GM18508 (cell line): ENCODE measurements around the gene NHERF1.

Experiments used
- ATAC-seq: cut with Tn5 transposase; IDR thresholded peaks from one replicate; pipeline ENCODE4 v1.9.1; 2021; ENCODE audit warnings: moderate number of reproducible peaks; ENCODE audit not compliant: insufficient read depth, unreplicated experiment

Gene NHERF1

GRCh38 chr17:74731347-74731605 is 17.2 kb upstream of the NHERF1 start:
- ATAC-seq = no peak

DNA sequence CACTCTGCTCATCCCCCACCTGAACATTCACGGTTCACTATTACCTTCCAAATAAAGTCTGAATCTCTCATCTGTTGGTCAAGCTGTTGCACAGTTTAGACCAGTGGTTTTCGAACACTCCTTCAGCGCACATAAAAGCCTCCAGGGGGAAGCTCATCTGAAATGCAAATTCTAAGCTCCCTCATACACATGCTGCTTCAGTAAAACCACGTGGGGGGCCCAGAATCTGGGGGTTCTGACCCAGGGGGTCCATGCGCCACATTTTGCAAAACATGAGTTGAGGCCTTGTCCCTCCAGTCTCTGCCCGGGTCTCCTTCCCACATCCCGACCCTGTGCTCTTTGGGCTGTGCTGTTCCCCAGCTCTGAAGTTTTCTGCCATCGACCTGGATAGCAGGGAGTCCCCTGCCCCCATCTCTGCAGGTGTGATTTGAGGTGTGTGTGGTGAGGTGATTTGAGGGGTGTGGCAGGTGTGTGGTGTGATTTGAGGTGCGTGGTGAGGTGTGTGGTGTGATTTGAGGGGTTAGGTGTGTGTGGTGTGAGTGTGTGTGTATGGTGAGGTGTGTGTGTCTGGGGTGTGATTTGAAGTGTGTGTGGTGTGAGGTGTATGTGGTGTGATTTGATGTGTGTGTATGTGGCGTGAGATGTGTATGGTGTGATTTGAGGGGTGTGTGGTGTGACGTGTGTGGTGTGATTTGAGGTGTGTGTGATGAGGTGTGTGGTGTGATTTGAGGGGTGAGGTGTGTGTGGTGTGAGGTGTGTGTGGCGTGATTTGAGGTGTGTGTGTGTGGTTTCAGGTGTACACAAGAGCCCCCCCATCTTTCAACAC is 16.2 kb upstream of the NHERF1 start:
- no peak for ATAC-seq

DNA sequence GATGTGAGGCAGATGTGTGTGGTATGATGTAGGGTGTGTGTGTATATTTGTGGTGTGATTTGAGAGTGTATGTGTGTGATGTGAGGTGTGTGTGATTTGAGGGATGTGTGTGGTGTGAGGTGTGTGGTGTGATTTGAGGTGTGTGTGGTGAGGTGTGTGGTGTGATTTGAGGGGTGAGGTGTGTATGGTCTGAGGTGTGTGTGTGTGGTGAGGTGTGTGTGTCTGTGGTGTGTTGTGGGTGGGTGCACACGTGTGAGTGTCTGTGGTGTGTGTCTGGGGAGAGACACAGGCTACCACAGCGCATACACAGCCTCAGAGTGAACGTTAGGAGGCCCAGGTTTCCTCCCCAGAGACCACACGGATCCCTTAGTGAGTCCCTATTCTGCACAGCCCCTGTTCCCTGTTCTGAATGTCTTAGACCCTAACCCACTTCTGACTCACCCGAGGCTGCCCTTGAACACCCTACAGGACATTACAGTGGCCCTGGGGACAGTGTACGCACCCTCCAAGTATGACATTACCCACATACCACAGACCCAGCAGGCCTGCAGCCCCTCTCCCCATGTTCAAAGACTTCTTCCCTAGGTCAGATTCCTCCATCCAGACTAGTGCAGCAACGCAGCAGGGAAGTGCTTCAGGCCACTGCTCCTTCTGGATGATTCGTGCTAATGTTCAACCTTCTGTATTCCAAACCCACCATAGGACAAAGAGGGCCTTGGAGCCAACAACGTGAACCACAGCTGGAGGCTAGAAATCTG is 14.9 kb upstream of the NHERF1 start:
- ATAC-seq = no peak

DNA sequence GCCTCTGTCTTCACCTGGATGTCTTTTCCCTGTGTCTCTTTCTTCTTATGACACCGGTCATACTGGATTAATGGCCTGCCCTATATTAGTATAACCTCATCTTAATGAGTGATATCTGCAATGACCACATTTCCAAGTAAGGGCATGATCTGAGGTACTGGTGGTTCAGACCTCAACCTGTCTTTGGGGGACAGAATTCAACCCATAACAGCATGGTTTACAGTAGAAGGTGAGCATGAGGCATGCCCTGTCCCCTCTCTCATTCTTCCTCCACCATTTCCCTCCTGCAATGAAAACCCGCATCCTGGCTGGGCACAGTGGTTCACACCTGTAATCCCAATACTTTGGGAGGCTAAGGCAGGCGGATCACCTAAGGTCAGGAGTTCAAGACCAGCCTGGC is 14.2 kb upstream of the NHERF1 start:
- ATAC-seq = no peak

GRCh38 chr17:74736513-74737298 is 11.7 kb upstream of the NHERF1 start, which contains the start of gene RAB37:
Gene RAB37, plus strand, starts transcription at chr17:74737256. Its CDS starts 17 bp downstream, at chr17:74737273.
- no peak for ATAC-seq

- ATAC-seq = no peak
Measured at GRCh38 chr17:74737299-74738050, 11.0 kb upstream of the NHERF1 start.

DNA sequence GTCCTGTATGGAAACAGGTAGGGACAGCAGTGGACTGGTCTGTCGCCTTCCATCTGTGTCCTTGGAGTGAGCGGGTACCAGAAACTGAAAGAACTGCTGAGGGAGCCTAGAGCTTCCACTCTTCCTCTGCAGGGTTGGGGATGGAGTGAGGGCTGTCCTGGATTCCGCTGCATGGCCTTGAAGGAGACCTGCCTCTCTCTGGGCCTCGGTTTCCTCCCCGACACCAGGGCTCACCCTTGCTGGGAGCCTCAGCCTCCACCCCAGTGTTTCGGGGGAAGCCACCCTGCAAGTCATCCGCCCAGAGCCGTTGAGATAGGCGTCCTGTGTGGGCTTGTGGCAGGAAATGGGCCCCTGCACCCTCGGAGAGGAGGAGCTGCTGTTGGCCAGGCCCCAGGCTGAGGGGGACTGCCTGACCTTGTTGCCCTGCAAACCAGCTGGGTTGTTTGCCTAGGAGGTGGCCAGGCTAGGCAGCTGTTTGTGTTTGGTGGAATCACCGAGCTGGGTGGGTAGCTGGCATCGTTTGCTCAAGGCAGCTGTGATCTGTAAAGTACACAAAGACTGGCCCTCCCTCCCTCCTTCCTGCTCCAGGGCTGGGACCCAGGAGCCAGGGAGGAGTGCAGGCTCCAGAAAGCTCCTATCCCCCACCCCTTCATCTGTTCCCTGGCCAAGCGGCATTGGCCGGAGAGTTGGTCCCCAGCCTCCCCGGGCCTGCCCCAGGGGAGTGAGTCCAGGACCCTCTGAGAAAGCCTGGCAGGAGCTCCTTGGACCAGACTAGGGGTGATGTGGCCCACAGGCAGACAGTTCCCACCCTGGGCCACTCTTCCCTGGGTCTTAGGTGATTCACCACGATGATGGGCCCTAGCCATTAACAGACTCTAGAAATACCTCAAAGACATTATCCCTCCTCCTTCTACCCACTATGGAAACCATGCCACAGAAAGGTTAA is 10.1 kb upstream of the NHERF1 start:
- ATAC-seq = no peak

DNA sequence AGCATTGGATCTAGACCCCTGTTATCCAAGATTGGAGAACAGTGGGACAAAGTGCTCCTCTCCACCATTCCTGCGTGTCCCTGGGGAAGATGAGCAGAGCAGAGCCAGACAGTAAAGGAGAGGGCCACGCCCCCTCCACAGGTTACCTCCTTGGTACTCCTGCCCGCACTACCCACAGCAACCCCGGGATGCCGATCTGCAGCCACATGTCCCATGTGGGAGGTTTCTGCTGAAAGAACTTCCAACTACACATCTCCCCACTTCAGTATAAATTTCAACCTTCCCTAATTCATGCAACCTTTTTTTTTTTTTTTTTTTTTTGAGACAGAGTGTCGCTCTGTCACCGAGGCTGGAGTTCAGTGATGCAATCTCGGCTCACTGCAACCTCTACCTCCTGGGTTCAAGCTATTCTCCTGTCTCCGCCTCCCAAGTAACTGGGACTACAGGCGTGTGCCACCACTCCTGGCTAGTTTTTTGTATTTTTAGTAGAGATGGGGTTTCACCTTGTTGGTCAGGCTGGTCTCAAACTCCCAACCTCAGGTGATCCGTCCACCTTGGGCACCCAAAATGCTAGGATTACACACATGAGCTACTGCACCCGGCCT is 9.1 kb upstream of the NHERF1 start:
- no peak for ATAC-seq

DNA sequence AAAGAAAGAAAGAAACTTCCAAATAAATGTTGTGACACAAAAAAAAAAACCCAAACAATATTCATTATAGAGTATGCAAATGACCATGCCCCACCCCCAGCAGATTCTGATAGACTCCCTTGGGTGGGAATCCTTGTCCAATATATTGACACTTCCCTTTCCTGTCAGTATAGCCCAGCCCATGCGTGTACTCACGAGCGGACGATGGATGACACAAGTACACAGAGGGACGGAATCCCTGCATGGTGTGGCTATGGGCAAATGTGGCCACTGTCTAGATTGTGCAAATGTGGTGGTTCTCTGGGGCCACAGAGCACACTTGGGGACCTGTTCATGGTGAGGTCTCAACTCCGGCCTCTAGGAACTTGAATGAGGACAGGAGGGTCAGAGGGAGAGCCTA is 8.3 kb upstream of the NHERF1 start:
- ATAC-seq = no peak

- ATAC-seq = no peak
Measured at GRCh38 chr17:74740641-74741387, 7.6 kb upstream of the NHERF1 start.

DNA sequence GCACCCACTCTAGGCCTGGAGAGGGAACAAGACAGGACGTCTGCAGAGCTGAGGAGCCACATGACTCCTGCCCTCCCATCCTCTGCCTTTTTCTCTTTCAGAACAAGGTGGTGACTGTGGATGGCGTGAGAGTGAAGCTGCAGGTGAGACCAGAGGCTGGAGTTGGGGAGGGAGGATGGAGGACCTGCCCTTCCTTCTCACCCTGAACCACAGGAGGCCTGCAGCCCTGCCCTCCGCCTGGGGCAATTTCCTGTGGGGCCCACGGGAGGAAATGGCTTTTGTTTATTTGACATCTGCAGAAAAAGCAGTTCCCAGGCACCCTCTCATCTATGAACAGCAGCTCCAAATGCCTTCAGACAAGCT is 6.3 kb upstream of the NHERF1 start:
- no peak for ATAC-seq

DNA sequence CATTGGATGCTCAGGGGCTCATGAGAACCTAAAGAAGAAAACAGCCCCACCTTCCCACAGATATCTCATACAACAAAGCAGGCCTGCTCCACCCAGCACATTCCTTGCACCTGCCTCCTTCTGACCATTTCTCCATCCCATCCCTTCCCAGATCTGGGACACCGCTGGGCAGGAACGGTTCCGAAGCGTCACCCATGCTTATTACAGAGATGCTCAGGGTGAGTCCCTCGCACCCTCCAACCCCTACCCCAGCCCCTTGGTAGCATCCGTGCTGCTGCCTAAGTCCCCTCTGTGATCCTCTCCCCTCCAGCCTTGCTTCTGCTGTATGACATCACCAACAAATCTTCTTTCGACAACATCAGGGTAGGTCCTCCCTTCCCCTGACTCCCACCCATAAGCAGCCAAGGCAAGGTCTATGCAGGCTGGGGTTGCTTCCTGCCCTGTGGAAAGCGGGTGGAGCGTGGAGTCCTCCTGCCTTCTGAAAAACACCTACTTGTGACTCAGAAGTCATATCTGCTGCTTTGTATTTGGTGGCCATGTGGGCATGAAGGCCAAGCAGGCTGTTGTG is 5.4 kb upstream of the NHERF1 start:
- no peak for ATAC-seq

- no peak for ATAC-seq
Measured at GRCh38 chr17:74743755-74744154, 4.7 kb upstream of the NHERF1 start.

- ATAC-seq = no peak
Measured at GRCh38 chr17:74744349-74744713, 4.1 kb upstream of the NHERF1 start.

GRCh38 chr17:74744714-74745547 is 3.5 kb upstream of the NHERF1 start:
- no peak for ATAC-seq

DNA sequence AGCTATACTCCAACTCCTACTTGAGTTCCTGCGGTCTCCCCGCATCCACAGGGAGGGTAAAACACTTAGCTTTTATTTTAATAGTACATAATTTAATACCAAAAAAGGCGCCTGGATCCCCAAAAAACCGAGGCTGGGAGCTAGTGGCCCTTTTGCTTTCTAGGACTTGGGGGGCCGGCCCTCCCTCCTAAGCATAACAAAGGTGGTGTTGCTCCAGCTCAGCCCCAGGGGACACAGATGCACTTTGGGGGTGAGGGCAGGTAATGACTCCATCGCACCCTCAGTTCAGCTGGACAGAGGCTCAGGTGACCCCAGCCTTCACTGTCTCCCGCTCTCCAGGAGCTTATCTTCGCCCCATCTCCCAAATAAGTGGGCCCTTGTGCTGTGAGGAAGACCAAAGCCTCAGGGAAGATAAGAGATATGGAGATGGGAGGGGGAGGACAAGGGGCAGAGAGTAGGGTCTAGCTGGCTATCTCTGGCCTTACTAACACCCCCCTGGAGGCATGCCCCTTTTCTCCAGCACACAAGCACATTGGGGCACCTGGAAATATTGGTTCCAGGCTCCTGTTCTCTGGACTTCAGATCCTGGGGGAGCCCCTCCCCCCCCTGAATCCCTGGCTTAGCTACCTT is 2.8 kb upstream of the NHERF1 start:
- no peak for ATAC-seq

GRCh38 chr17:74746376-74746775 is 2.1 kb upstream of the NHERF1 start:
- no peak for ATAC-seq
